ENCODE measurements around the gene LCN12.

- TF ChIP-seq CTCF (IDR thresholded peaks at IDR 0.05): no peak
- TF ChIP-seq POLR2A (IDR thresholded peaks at IDR 0.05): no peak
Observed at GRCh38 chr9:136926749-136927148, 25.3 kb upstream of the LCN12 start.

All from right lobe of liver (tissue), 4 donors.